DND-41 (cell line): ENCODE results near the gene TBX4.

Source experiments
- ATAC-seq: fragments of 200-7000 bp; cut with Tn5 transposase; 3 replicates; pipeline ENCODE4 v1.9.1; 2021; ENCODE audit warnings: low read depth; ENCODE audit not compliant: insufficient read depth
- DNase-seq: peaks from one replicate; pipeline ENCODE4 v3.0.0-alpha.2; 2020
- H2AFZ ChIP-seq: 2 replicates; pipeline ENCODE4 v1.6.0; 2012; ENCODE audit warnings: low read depth, low read length
- H3K27ac ChIP-seq: 2 replicates; pipeline ENCODE4 v1.5.1; 2012; ENCODE audit warnings: low read length, inconsistent platforms
- H3K27me3 ChIP-seq: fragments of 200-600 bp; sonication (generic); 2 replicates; pipeline ENCODE4 v1.6.0; 2012; ENCODE audit warnings: low read length, mild to moderate bottlenecking, inconsistent platforms; ENCODE audit not compliant: insufficient read depth, poor library complexity
- H3K36me3 ChIP-seq: 2 replicates; pipeline ENCODE4 v1.5.1; 2012; ENCODE audit warnings: low read length, inconsistent platforms; ENCODE audit not compliant: insufficient read depth
- H3K4me1 ChIP-seq: 2 replicates; pipeline ENCODE4 v1.5.1; 2012; ENCODE audit warnings: mild to moderate bottlenecking, low read length; ENCODE audit not compliant: insufficient read depth
- H3K4me2 ChIP-seq: 2 replicates; pipeline ENCODE4 v1.6.0; 2012; ENCODE audit warnings: mild to moderate bottlenecking, moderate library complexity, low read length, inconsistent platforms; ENCODE audit not compliant: insufficient read depth
- H3K4me3 ChIP-seq, 2 experiments: fragments of 200-600 bp in 1 of 2; shearing (Covaris generic) in 1 of 2; 2 replicates each; pipeline ENCODE4 v1.5.1; 2012 to 2016; ENCODE audit warnings: inconsistent platforms in 2 of 2, low read length in 2 of 2, mild to moderate bottlenecking in 2 of 2, low read depth in 1 of 2, moderate library complexity in 1 of 2
- H3K79me2 ChIP-seq: 2 replicates; pipeline ENCODE4 v1.6.0; 2012; ENCODE audit warnings: low read length, inconsistent platforms; ENCODE audit not compliant: insufficient read depth
- H3K9ac ChIP-seq: 2 replicates; pipeline ENCODE4 v1.6.0; 2012; ENCODE audit warnings: low read depth, mild to moderate bottlenecking, inconsistent platforms, low read length, moderate library complexity
- H3K9me3 ChIP-seq: 2 replicates; pipeline ENCODE4 v1.5.1; 2012; ENCODE audit warnings: low read length, moderate library complexity, mild to moderate bottlenecking, inconsistent platforms; ENCODE audit not compliant: insufficient read depth, severe bottlenecking
- H4K20me1 ChIP-seq: 2 replicates; pipeline ENCODE4 v1.6.0; 2012; ENCODE audit warnings: low read length; ENCODE audit not compliant: insufficient read depth
- EZH2 ChIP-seq: IDR thresholded peaks from 3 replicates; pipeline ENCODE4 v1.6.1; 2012; ENCODE audit warnings: borderline replicate concordance, low read depth, mild to moderate bottlenecking, moderate library complexity, low read length, inconsistent platforms; ENCODE audit not compliant: severe bottlenecking
- TF ChIP-seq, protein P1 (sequence below): IDR thresholded peaks from 2 replicates; pipeline ENCODE4 v1.5.1; 2012; ENCODE audit warnings: borderline replicate concordance, low read length, moderate library complexity, mild to moderate bottlenecking; ENCODE audit not compliant: poor library complexity, severe bottlenecking; ENCODE audit errors: extremely low read depth

The TBX4 gene

GRCh38 chr17:61502292-61502691 is 50.1 kb downstream of the TBX4 start:
- H4K20me1 ChIP-seq, result no peaks in the 10 kb centered on the region
- no peak overlapping the region for H3K4me2 ChIP-seq
- H3K27me3 ChIP-seq, result peaks cover 9% of the 10 kb centered on the region
- TF ChIP-seq, protein P1, sequence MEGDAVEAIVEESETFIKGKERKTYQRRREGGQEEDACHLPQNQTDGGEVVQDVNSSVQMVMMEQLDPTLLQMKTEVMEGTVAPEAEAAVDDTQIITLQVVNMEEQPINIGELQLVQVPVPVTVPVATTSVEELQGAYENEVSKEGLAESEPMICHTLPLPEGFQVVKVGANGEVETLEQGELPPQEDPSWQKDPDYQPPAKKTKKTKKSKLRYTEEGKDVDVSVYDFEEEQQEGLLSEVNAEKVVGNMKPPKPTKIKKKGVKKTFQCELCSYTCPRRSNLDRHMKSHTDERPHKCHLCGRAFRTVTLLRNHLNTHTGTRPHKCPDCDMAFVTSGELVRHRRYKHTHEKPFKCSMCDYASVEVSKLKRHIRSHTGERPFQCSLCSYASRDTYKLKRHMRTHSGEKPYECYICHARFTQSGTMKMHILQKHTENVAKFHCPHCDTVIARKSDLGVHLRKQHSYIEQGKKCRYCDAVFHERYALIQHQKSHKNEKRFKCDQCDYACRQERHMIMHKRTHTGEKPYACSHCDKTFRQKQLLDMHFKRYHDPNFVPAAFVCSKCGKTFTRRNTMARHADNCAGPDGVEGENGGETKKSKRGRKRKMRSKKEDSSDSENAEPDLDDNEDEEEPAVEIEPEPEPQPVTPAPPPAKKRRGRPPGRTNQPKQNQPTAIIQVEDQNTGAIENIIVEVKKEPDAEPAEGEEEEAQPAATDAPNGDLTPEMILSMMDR, result no peak
- ATAC-seq, result no peak
- no peak overlapping the region for H2AFZ ChIP-seq
- no peaks in the 10 kb centered on the region for H3K9me3 ChIP-seq
- no peaks in the 10 kb centered on the region for H3K79me2 ChIP-seq
- no peak overlapping the region for H3K4me3 ChIP-seq
- no peak overlapping the region for H3K9ac ChIP-seq
- H3K36me3 ChIP-seq, result no peaks in the 10 kb centered on the region
- H3K27ac ChIP-seq, result no peak overlapping the region
- DNase-seq, result no peak
- H3K4me1 ChIP-seq, result no peaks in the 10 kb centered on the region

GRCh38 chr17:61503961-61504360 is 51.7 kb downstream of the TBX4 start:
- Histone ChIP-seq H3K4me2 (no peak overlapping the region), H3K27me3 (peaks cover 9% of the 10 kb centered on the region)
- ATAC-seq, result no peak

DNA sequence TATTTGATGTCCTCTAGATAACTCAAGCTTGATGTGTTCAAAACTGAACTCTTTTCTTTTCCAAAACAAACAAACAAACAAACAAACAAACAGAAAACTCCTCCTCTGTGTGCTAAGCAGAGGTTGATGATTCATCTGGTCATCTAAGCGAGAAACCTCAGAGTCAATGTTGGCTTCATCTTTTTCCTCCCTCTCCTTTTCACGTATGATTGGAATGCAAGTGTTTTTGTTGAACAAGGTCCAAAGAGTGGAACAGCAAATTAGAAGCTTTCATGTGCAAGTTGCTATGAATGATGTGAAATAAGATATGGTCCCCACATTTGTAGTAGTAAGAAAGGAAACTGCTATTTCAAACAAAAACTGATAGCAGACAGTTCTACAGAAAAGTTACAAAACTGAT is 52.5 kb downstream of the TBX4 start:
- no peak overlapping the region for H3K4me3 ChIP-seq
- no peak for DNase-seq
- no peaks in the 10 kb centered on the region for H4K20me1 ChIP-seq
- TF ChIP-seq, protein P1, result no peak
- TF ChIP-seq EZH2, result no peak
- no peaks in the 10 kb centered on the region for H3K9me3 ChIP-seq
- no peak overlapping the region for H3K9ac ChIP-seq
- no peaks in the 10 kb centered on the region for H3K36me3 ChIP-seq
- H3K27ac ChIP-seq, result no peak overlapping the region
- H3K4me1 ChIP-seq, result no peaks in the 10 kb centered on the region
- H3K79me2 ChIP-seq, result no peaks in the 10 kb centered on the region
- peaks cover 9% of the 10 kb centered on the region for H3K27me3 ChIP-seq
- no peak overlapping the region for H3K4me2 ChIP-seq
- ATAC-seq, result no peak
- no peak overlapping the region for H2AFZ ChIP-seq

More at GRCh38 chr17:61503961-61504360, 51.7 kb downstream of the TBX4 start:
- no peaks in the 10 kb centered on the region for H3K79me2 ChIP-seq
- H3K9ac ChIP-seq, result no peak overlapping the region
- no peak overlapping the region for H3K4me3 ChIP-seq
- no peak overlapping the region for H3K27ac ChIP-seq
- DNase-seq, result no peak
- H4K20me1 ChIP-seq, result no peaks in the 10 kb centered on the region
- no peaks in the 10 kb centered on the region for H3K9me3 ChIP-seq
- H3K36me3 ChIP-seq, result no peaks in the 10 kb centered on the region
- no peaks in the 10 kb centered on the region for H3K4me1 ChIP-seq
- H2AFZ ChIP-seq, result no peak overlapping the region
- TF ChIP-seq, protein P1, result no peak
- TF ChIP-seq EZH2, result no peak

DNA sequence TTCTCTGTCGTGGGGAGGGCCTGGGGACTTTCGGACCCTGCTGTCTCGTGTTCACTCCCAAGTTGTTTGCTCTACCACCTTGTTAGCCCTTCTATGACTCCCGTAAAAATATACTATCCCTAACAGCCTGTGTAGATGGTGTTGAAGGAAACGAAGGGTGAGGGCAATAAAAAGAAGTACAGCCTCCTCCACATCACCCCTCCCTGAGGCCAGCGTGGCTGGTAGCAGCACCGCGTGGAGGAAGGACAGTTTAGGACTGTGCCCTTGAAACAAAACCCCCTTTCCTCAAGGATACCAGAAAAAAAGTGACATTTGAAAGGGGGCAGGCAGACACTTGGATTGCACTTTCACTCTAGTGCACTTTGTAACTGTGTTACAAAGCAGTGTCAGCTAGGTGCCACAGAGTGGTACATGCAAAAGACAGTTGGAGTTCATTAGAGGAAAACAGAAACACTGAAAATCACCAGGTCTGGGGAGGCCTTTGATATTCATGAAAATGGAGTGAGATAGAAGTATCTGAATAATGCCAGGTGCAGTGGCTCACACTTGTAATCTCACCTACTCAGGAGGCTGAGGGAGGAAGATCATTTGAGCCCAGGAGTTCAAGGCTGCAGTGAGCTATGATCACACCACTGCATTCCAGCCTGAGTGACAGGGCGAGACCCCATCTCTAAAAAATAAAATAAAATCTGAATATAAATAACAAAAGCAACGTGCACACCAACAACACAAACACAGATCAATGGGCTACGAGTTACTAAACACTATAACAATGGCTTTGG is 53.8 kb downstream of the TBX4 start:
- Histone ChIP-seq H3K27me3 (peaks cover 9% of the 10 kb centered on the region), H3K4me1 (no peaks in the 10 kb centered on the region), H3K9me3 (no peaks in the 10 kb centered on the region), H3K79me2 (no peaks in the 10 kb centered on the region), H2AFZ (no peak overlapping the region), H3K9ac (no peak overlapping the region), H4K20me1 (no peaks in the 10 kb centered on the region), H3K36me3 (no peaks in the 10 kb centered on the region), H3K27ac (no peak overlapping the region), H3K4me2 (no peak overlapping the region), H3K4me3 (no peak overlapping the region)
- TF ChIP-seq EZH2, result no peak
- TF ChIP-seq, protein P1, result no peak
- no peak for DNase-seq
- no peak for ATAC-seq
